Kidney epithelial cell (primary cell): Measurements from ENCODE around the gene FAM13C. TPM values are rescaled to one million over a fixed set of nuclear protein-coding genes. Genes with fewer than 3 reads are reported as not detected.

Experiments
- DNase-seq: peaks from one replicate; pipeline ENCODE4 v3.0.0-alpha.2; 2010; ENCODE audit warnings: low read depth
- H3K27me3 ChIP-seq: 2 replicates; pipeline ENCODE4 v1.6.0; 2011; ENCODE audit warnings: low read length; ENCODE audit not compliant: control insufficient read depth, insufficient read depth
- H3K36me3 ChIP-seq: 2 replicates; pipeline ENCODE4 v1.5.1; 2011; ENCODE audit warnings: low read length; ENCODE audit not compliant: control insufficient read depth, insufficient read depth
- H3K4me3 ChIP-seq: 2 replicates; pipeline ENCODE4 v1.5.1; 2011; ENCODE audit warnings: low read depth, mild to moderate bottlenecking, control low read depth, low read length
- total RNA-seq: library from RNA; depleted of rRNA; stranded (reverse); fragments of >200 nt; gene quantifications from 2 replicates; pipeline ENCODE4 v1.2.3, GENCODE V29; 2015
- TF ChIP-seq, protein P1 (sequence below): IDR thresholded peaks from 2 replicates; pipeline ENCODE4 v1.5.1; 2011; ENCODE audit warnings: mild to moderate bottlenecking, moderate library complexity, low read length, control low read depth, inconsistent platforms; ENCODE audit not compliant: insufficient read depth, poor library complexity, severe bottlenecking

FAM13C gene
- total RNA-seq, 1 donor from 2014 or later: 0.21 TPM

DNA sequence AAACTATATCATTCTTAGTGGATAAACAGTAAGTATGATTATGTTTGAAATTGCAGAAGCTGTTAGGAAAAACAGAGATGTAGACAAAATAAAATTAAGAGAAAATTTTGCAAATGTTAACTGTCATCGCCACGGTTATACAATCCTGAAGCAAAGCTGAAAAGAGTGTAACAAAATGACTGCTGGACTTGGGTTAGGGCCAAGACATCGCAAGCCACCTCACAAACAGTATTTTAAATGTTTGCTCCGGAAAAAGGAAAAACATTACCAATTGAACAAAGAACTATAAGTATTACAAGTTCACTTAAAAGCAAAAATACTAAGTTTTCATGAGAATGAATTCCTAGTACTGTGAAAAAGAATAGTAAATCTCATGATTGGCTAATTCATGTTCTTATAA, 60.0 kb downstream of the FAM13C start:
- no peak overlapping the region for H3K4me3 ChIP-seq
- TF ChIP-seq, protein P1, sequence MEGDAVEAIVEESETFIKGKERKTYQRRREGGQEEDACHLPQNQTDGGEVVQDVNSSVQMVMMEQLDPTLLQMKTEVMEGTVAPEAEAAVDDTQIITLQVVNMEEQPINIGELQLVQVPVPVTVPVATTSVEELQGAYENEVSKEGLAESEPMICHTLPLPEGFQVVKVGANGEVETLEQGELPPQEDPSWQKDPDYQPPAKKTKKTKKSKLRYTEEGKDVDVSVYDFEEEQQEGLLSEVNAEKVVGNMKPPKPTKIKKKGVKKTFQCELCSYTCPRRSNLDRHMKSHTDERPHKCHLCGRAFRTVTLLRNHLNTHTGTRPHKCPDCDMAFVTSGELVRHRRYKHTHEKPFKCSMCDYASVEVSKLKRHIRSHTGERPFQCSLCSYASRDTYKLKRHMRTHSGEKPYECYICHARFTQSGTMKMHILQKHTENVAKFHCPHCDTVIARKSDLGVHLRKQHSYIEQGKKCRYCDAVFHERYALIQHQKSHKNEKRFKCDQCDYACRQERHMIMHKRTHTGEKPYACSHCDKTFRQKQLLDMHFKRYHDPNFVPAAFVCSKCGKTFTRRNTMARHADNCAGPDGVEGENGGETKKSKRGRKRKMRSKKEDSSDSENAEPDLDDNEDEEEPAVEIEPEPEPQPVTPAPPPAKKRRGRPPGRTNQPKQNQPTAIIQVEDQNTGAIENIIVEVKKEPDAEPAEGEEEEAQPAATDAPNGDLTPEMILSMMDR: no peak
- no peaks in the 10 kb centered on the region for H3K36me3 ChIP-seq
- H3K27me3 ChIP-seq: no peaks in the 10 kb centered on the region
- no peak for DNase-seq

DNA sequence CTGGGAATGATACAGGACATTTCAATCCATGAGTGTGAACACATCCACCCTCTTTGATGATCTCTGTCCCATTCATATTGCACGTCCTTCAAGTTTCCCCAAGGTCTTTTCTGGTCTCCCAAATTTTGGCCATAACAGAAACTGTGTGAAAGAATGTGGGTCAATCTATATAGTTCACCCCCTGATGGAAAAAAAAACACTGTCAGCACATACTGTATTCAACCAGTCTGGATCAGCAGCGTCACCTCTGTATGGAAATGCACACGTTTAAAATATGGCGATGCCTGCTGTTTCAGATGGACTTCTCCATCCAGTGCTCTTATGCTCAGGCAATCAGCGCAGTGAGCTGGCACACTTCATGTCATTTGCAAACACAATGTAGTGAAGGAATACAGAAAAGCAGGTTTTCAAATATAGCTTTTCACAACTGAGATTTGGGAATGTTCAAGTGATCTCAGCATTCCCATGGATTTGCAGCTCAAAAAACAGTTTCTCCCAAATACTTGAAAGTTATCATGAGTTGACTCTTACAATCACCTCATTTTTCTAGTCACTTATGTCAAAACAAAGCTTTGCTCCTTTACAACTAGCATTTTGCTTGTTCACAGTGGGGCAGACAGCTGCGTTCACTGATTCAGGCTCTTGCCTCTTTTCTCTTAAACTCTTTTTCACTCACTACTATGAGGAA, 61.1 kb downstream of the FAM13C start:
- H3K27me3 ChIP-seq: no peaks in the 10 kb centered on the region
- DNase-seq: no peak
- no peak overlapping the region for H3K4me3 ChIP-seq
- H3K36me3 ChIP-seq: no peaks in the 10 kb centered on the region
- TF ChIP-seq, protein P1: no peak

DNA sequence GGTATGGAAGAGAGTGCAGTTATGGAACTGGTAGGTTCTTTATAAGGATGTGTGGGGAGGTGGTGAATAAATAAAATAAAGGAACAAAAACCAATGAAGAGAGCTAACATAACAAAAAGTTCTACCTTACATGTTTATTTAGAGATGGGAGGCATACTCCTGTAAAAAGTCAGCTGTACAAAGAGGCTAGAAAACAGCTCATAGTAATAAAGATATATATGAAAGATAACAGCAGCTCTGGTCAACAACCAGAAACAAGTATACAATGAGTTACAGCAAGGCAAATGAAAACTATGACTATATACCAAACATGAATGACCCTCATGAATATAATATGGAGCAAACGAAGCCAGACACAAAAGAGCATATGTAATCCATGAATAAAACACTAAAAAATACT, 62.0 kb downstream of the FAM13C start:
- TF ChIP-seq, protein P1: no peak
- no peak for DNase-seq
- Histone ChIP-seq H3K27me3 (no peaks in the 10 kb centered on the region), H3K4me3 (no peak overlapping the region), H3K36me3 (no peaks in the 10 kb centered on the region)

DNA sequence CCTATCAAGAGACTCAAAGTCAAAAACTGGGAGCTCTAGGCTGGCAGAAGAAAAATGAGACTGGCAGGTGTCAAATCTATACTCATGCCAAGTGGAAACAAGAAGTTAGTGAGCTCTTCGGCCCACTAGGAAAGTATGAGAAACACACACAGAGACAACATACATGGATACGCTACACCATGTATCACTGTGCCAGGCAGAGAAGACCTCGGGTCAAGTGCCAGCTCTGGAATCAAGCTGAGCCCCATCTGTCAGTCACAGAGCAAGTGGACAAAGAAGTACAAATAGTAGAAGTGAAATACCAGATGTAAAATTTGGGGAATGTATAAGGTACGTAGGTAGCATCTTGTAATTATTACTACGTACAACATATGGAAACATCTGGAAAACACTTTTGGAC, 62.4 kb downstream of the FAM13C start:
- no peaks in the 10 kb centered on the region for H3K36me3 ChIP-seq
- H3K4me3 ChIP-seq: no peak overlapping the region
- TF ChIP-seq, protein P1: no peak
- H3K27me3 ChIP-seq: no peaks in the 10 kb centered on the region
- no peak for DNase-seq

DNA sequence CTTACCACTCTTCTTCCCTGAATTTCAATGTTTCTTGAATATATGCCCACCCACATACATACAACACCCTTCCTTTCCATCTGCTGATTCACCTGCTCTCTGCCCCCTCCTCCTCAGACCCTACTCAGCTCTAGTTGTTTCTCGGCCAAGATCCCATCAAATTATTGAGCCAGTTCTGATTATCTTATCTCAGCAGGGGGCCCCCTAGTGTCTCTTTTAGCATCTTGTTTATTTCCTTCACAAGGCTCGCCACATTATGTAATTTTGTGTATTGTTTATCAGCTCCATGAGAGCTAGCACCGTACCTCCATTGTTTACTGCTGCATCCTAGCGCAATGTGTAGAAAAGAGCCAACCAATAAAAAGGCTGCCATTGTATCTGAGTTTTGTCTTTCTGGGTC, 71.9 kb downstream of the FAM13C start:
- DNase-seq: no peak
- Histone ChIP-seq H3K4me3 (no peak overlapping the region), H3K27me3 (no peaks in the 10 kb centered on the region), H3K36me3 (no peaks in the 10 kb centered on the region)
- TF ChIP-seq, protein P1: no peak

GRCh38 chr10:59289853-59290252, 72.5 kb downstream of the FAM13C start:
- Histone ChIP-seq H3K36me3 (no peaks in the 10 kb centered on the region), H3K4me3 (no peak overlapping the region), H3K27me3 (no peaks in the 10 kb centered on the region)
- no peak for DNase-seq
- TF ChIP-seq, protein P1: no peak
